KBM-7 (cell line): ENCODE measurements around the gene SLC24A3.

Source experiments
- DNase-seq: peaks from one replicate; pipeline ENCODE4 v3.0.0-alpha.2; 2015
- in situ Hi-C: fragments of 300-500 bp; cut with MboI; formaldehyde crosslinking; loops from 2 replicates; pipeline ENCODE4 v1.14.3; 2020; ENCODE audit warnings: low sequenced_read_pairs, low pct_unique_long_range_greater_than_20kb, mixed read lengths

Gene SLC24A3

GRCh38 chr20:19291024-19291817, 78.8 kb downstream of the SLC24A3 start:
- in situ Hi-C loops = loop anchor here (25.0 kb wide), 1 partner anchor 96 kb away; no protein-coding TSS in a partner anchor
- no peak for DNase-seq

- DNase-seq = no peak
- in situ Hi-C loops = loop anchor here (25.0 kb wide), 1 partner anchor 96 kb away; no protein-coding TSS in a partner anchor
Observed at GRCh38 chr20:19291818-19292132, 79.3 kb downstream of the SLC24A3 start.

GRCh38 chr20:19292254-19292653, 79.8 kb downstream of the SLC24A3 start:
- no peak for DNase-seq
- in situ Hi-C loops = loop anchor here (25.0 kb wide), 1 partner anchor 95 kb away; no protein-coding TSS in a partner anchor

- in situ Hi-C loops = loop anchor here (25.0 kb wide), 1 partner anchor 92 kb away; no protein-coding TSS in a partner anchor
- DNase-seq = no peak
Observed at GRCh38 chr20:19295076-19295475, 82.6 kb downstream of the SLC24A3 start.

- in situ Hi-C loops = loop anchor here (25.0 kb wide), 1 partner anchor 89 kb away; no protein-coding TSS in a partner anchor
- DNase-seq = no peak
Observed at GRCh38 chr20:19298652-19299051, 86.2 kb downstream of the SLC24A3 start.

- no peak for DNase-seq
- in situ Hi-C loops = no loop called here
Observed at GRCh38 chr20:19300395-19300794, 88.0 kb downstream of the SLC24A3 start.

GRCh38 chr20:19301142-19301541, 88.7 kb downstream of the SLC24A3 start:
- in situ Hi-C loops = no loop called here
- no peak for DNase-seq

GRCh38 chr20:19301843-19302242, 89.4 kb downstream of the SLC24A3 start:
- in situ Hi-C loops = no loop called here
- no peak for DNase-seq

GRCh38 chr20:19302714-19303113, 90.3 kb downstream of the SLC24A3 start:
- DNase-seq = no peak
- in situ Hi-C loops = no loop called here

- no peak for DNase-seq
- in situ Hi-C loops = no loop called here
Observed at GRCh38 chr20:19304389-19304788, 91.9 kb downstream of the SLC24A3 start.

GRCh38 chr20:19304886-19305415, 92.5 kb downstream of the SLC24A3 start:
- no peak for DNase-seq
- in situ Hi-C loops = no loop called here

GRCh38 chr20:19308146-19308545, 95.7 kb downstream of the SLC24A3 start:
- in situ Hi-C loops = no loop called here
- no peak for DNase-seq

GRCh38 chr20:19310541-19310940, 98.1 kb downstream of the SLC24A3 start:
- in situ Hi-C loops = no loop called here
- DNase-seq = no peak

GRCh38 chr20:19313342-19314069, 101.1 kb downstream of the SLC24A3 start:
- in situ Hi-C loops = no loop called here
- DNase-seq = no peak

- in situ Hi-C loops = no loop called here
- DNase-seq = no peak
Observed at GRCh38 chr20:19314621-19315020, 102.2 kb downstream of the SLC24A3 start.

- in situ Hi-C loops = no loop called here
Observed at GRCh38 chr20:19317237-19318069, 105.0 kb downstream of the SLC24A3 start.

GRCh38 chr20:19318610-19319009, 106.2 kb downstream of the SLC24A3 start:
- in situ Hi-C loops = no loop called here
- DNase-seq = no peak

More at GRCh38 chr20:19317237-19318069, 105.0 kb downstream of the SLC24A3 start:
- DNase-seq = no peak

GRCh38 chr20:19320005-19320404, 107.6 kb downstream of the SLC24A3 start:
- no peak for DNase-seq
- in situ Hi-C loops = no loop called here

GRCh38 chr20:19321176-19321575, 108.7 kb downstream of the SLC24A3 start:
- in situ Hi-C loops = no loop called here

More at GRCh38 chr20:19321176-19321575, 108.7 kb downstream of the SLC24A3 start:
- DNase-seq = no peak
